HG03342 (cell line): Measurements from ENCODE around the gene ORAI1.
"Not testable (repeated sequence)": the region's sequence is repeated elsewhere in the genome, so short reads cannot be mapped to it uniquely, and the experiment has no call there.

Experiments
- ATAC-seq: cut with Tn5 transposase; IDR thresholded peaks from one replicate; pipeline ENCODE4 v1.9.1; 2021; ENCODE audit warnings: mild to moderate bottlenecking, moderate library complexity; ENCODE audit not compliant: unreplicated experiment

The ORAI1 gene

GRCh38 chr12:121648458-121649028 is 22.2 kb downstream of the ORAI1 start:
- ATAC-seq = no peak

GRCh38 chr12:121649322-121649721 is 23.0 kb downstream of the ORAI1 start:
- no peak for ATAC-seq

- no peak for ATAC-seq
Observed at GRCh38 chr12:121649819-121650353, 23.6 kb downstream of the ORAI1 start.

GRCh38 chr12:121651320-121651719 is 25.0 kb downstream of the ORAI1 start:
- ATAC-seq = no peak

GRCh38 chr12:121652767-121653497 is 26.6 kb downstream of the ORAI1 start:
- ATAC-seq = no peak

GRCh38 chr12:121653999-121654398 is 27.7 kb downstream of the ORAI1 start:
- ATAC-seq = no peak

- no peak for ATAC-seq
Observed at GRCh38 chr12:121656122-121656521, 29.8 kb downstream of the ORAI1 start.

- no peak for ATAC-seq
Observed at GRCh38 chr12:121657305-121658008, 31.1 kb downstream of the ORAI1 start.

- ATAC-seq = not testable (repeated sequence)
Observed at GRCh38 chr12:121661353-121662105, 35.2 kb downstream of the ORAI1 start.

- ATAC-seq = no peak
Observed at GRCh38 chr12:121663610-121663929, 37.2 kb downstream of the ORAI1 start.

- not testable (repeated sequence) for ATAC-seq
Observed at GRCh38 chr12:121666829-121667228, 40.5 kb downstream of the ORAI1 start.

- ATAC-seq = no peak
Observed at GRCh38 chr12:121668750-121669520, 42.6 kb downstream of the ORAI1 start.

- no peak for ATAC-seq
Observed at GRCh38 chr12:121669521-121669900, 43.2 kb downstream of the ORAI1 start, which contains the start of gene MORN3. MORN3 (minus strand) TSS chr12:121669654; CDS start chr12:121669483, 171 bp downstream.

- ATAC-seq = no peak
Observed at GRCh38 chr12:121673013-121673511, 46.7 kb downstream of the ORAI1 start.

- ATAC-seq = no peak
Observed at GRCh38 chr12:121676190-121676589, 49.9 kb downstream of the ORAI1 start.

- ATAC-seq = no peak
Observed at GRCh38 chr12:121678305-121678704, 52.0 kb downstream of the ORAI1 start.

GRCh38 chr12:121678716-121679300 is 52.5 kb downstream of the ORAI1 start:
- ATAC-seq = no peak

- not testable (repeated sequence) for ATAC-seq
Observed at GRCh38 chr12:121679661-121680197, 53.4 kb downstream of the ORAI1 start.

GRCh38 chr12:121688966-121689365 is 62.6 kb downstream of the ORAI1 start:
- no peak for ATAC-seq
